Parathyroid adenoma (tissue), 2 donors: ENCODE results near the gene SEMA3F.

ENCODE experiments used
- H2AFZ ChIP-seq: fragments of 300-600 bp; sonication (generic); one replicate; pipeline ENCODE4 v1.7.0; 2017; ENCODE audit warnings: antibody characterized with exemption, mild to moderate bottlenecking
- H3K27ac ChIP-seq: fragments of 300-600 bp; sonication (generic); one replicate; pipeline ENCODE4 v1.7.0; 2017
- H3K27me3 ChIP-seq: fragments of 300-600 bp; sonication (generic); one replicate; pipeline ENCODE4 v1.7.0; 2017; ENCODE audit warnings: low read length; ENCODE audit not compliant: control insufficient read depth, insufficient read depth
- H3K36me3 ChIP-seq: fragments of 300-600 bp; sonication (generic); one replicate; pipeline ENCODE4 v1.7.0; 2017; ENCODE audit warnings: low read length; ENCODE audit not compliant: control insufficient read depth, insufficient read depth
- H3K4me1 ChIP-seq: fragments of 300-600 bp; sonication (generic); one replicate; pipeline ENCODE4 v1.7.0; 2017; ENCODE audit warnings: control low read depth
- H3K4me2 ChIP-seq: fragments of 300-600 bp; sonication (generic); one replicate; pipeline ENCODE4 v1.7.0; 2017; ENCODE audit warnings: low read length
- H3K4me3 ChIP-seq: fragments of 300-600 bp; sonication (generic); one replicate; pipeline ENCODE4 v1.7.0; 2017; ENCODE audit warnings: low read depth, low read length
- H3K79me2 ChIP-seq: fragments of 300-600 bp; sonication (generic); one replicate; pipeline ENCODE4 v1.7.0; 2017; ENCODE audit warnings: control low read depth
- H3K9ac ChIP-seq: fragments of 300-600 bp; sonication (generic); one replicate; pipeline ENCODE4 v1.7.0; 2017; ENCODE audit warnings: mild to moderate bottlenecking
- H3K9me3 ChIP-seq: fragments of 300-600 bp; sonication (generic); one replicate; pipeline ENCODE4 v1.7.0; 2017; ENCODE audit warnings: low read length; ENCODE audit not compliant: control insufficient read depth
- TF ChIP-seq, protein P1 (sequence below): fragments of 300-600 bp; sonication (generic); IDR thresholded peaks from one replicate; pipeline ENCODE4 v1.7.0; 2017; ENCODE audit warnings: antibody characterized with exemption, mild to moderate bottlenecking
- donor health status: primary hyperparathyroidism.

The SEMA3F gene

DNA sequence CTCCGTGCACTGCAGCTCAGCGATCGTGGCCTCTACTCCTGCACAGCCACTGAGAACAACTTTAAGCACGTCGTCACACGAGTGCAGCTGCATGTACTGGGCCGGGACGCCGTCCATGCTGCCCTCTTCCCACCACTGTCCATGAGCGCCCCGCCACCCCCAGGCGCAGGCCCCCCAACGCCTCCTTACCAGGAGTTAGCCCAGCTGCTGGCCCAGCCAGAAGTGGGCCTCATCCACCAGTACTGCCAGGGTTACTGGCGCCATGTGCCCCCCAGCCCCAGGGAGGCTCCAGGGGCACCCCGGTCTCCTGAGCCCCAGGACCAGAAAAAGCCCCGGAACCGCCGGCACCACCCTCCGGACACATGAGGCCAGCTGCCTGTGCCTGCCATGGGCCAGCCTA is 32.6 kb downstream of the SEMA3F start:
- no peaks in the 10 kb centered on the region for H3K36me3 ChIP-seq

DNA sequence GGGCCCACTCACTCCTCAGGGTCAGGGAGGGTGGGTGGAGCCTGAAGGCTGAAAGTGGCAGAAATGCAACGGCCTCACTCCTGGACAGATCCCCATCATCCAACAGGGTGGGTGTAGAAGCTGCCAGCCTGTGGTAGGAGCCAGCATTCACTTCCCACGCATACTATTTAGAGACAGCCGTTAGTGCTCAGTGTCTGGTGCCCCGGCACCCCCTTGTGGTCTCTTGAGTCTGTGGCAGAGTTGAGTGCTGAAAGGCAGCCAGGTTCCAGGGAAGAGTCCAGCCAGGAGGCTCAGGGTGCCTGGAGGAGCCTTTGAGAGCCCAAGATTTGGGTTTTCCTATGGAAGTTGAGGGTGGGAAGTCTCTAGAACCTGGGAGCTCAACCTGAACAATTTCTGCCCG is 34.1 kb downstream of the SEMA3F start:
- H3K4me1 ChIP-seq = peaks cover 2% of the 10 kb centered on the region
- no peak overlapping the region for H3K4me3 ChIP-seq
- TF ChIP-seq, protein P1, sequence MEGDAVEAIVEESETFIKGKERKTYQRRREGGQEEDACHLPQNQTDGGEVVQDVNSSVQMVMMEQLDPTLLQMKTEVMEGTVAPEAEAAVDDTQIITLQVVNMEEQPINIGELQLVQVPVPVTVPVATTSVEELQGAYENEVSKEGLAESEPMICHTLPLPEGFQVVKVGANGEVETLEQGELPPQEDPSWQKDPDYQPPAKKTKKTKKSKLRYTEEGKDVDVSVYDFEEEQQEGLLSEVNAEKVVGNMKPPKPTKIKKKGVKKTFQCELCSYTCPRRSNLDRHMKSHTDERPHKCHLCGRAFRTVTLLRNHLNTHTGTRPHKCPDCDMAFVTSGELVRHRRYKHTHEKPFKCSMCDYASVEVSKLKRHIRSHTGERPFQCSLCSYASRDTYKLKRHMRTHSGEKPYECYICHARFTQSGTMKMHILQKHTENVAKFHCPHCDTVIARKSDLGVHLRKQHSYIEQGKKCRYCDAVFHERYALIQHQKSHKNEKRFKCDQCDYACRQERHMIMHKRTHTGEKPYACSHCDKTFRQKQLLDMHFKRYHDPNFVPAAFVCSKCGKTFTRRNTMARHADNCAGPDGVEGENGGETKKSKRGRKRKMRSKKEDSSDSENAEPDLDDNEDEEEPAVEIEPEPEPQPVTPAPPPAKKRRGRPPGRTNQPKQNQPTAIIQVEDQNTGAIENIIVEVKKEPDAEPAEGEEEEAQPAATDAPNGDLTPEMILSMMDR = peak; percentile 91
- no peak overlapping the region for H3K27ac ChIP-seq
- H3K79me2 ChIP-seq = no peaks in the 10 kb centered on the region
- H3K4me2 ChIP-seq = no peak overlapping the region
- no peaks in the 10 kb centered on the region for H3K9me3 ChIP-seq
- no peak overlapping the region for H3K9ac ChIP-seq
- no peak overlapping the region for H2AFZ ChIP-seq
- no peaks in the 10 kb centered on the region for H3K36me3 ChIP-seq
- H3K27me3 ChIP-seq = peaks cover 8% of the 10 kb centered on the region

More for the DNA sequence above, 32.6 kb downstream of the SEMA3F start:
- H3K27me3 ChIP-seq = no peaks in the 10 kb centered on the region
- no peak overlapping the region for H2AFZ ChIP-seq
- H3K4me1 ChIP-seq = peaks cover 4% of the 10 kb centered on the region
- no peak overlapping the region for H3K4me3 ChIP-seq
- H3K4me2 ChIP-seq = no peak overlapping the region
- no peaks in the 10 kb centered on the region for H3K79me2 ChIP-seq
- H3K9me3 ChIP-seq = no peaks in the 10 kb centered on the region
- TF ChIP-seq, protein P1 = no peak
- H3K27ac ChIP-seq = no peak overlapping the region
- no peak overlapping the region for H3K9ac ChIP-seq

DNA sequence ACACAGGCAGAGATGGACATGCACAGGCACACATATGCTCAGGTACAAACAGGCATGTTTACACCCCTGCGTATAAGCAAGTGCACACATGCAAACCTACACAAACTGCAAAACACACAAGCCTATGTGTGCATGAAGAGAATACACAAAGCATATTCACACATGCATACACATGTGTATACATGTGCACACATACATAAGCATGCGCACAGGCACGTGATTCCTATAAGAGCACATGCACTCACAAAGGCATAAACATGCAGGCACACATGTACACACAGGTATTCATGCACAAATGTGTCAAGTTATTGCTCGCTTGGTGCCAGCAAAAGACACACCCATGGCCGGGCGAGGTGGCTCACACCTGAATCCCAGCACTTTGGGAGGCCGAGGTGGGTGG is 34.9 kb downstream of the SEMA3F start:
- Histone ChIP-seq H3K27ac (no peak overlapping the region), H3K4me3 (no peak overlapping the region), H3K36me3 (no peaks in the 10 kb centered on the region), H3K4me2 (no peak overlapping the region), H3K79me2 (no peaks in the 10 kb centered on the region), H2AFZ (no peak overlapping the region), H3K4me1 (peaks cover 2% of the 10 kb centered on the region), H3K9me3 (no peaks in the 10 kb centered on the region), H3K9ac (no peak overlapping the region), H3K27me3 (peaks cover 8% of the 10 kb centered on the region)
- TF ChIP-seq, protein P1 = no peak

DNA sequence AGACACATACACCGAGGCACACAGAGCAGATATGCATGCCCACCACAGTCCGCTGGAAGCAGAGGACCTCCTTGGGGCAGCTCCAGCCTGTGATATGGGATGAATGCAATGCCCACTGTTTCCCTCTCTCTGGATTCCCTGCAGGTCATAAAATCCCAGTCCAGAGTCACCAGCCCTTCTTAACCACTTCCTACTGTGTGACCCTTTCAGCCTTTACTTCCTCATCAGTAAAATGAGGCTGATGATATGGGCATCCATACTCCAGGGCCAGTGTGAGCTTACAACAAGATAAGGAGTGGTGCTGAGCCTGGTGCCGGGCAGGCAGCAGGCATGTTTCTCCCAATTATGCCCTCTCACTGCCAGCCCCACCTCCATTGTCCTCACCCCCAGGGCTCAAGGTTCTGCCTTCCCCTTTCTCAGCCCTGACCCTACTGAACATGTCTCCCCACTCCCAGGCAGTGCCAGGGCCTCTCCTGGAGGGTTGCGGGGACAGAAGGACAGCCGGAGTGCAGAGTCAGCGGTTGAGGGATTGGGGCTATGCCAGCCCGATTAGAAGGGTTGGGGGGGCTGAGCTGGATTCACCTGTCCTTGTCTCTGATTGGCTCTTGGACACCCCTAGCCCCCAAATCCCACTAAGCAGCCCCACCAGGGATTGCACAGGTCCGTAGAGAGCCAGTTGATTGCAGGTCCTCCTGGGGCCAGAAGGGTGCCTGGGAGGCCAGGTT is 36.0 kb downstream of the SEMA3F start, which contains the start of gene GNAT1:
Gene GNAT1 (plus strand): TSS at position 675 of the 725 bp plus-strand sequence. CDS start 116 bp downstream, outside the sequence.
- peaks cover 2% of the 10 kb centered on the region for H3K4me1 ChIP-seq
- H3K9ac ChIP-seq = no peak within 1 kb of the TSS
- no peak within 1 kb of the TSS for H3K27ac ChIP-seq
- H3K9me3 ChIP-seq = no peaks in the 10 kb centered on the region
- H3K4me2 ChIP-seq = no peak within 1 kb of the TSS
- no peak within 1 kb of the TSS for H3K4me3 ChIP-seq
- no peaks in the 10 kb centered on the region for H3K36me3 ChIP-seq
- no peaks in the 10 kb centered on the region for H3K79me2 ChIP-seq
- H3K27me3 ChIP-seq = peaks cover 8% of the 10 kb centered on the region
- H2AFZ ChIP-seq = no peak within 1 kb of the TSS
- TF ChIP-seq, protein P1 = no peak

DNA sequence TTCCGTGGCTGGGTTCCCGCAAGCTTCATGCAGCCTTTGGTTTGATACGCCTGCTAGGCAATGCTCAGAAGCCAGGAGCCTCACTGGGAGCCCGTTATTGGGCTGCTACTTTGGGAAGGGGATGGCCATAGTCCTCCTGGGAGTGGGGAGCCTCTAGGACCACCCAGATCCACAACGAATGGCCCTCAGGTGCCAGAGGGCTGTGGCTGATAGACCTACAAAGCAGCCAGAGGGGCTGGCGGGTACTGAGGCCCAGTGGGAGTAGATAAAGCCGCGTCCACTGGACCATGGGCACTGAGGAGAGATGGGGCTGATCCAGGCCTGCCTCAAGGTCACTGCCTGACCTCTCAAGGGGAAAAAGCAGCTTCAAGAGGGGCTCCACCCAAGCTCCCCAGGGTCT is 37.0 kb downstream of the SEMA3F start:
- H3K79me2 ChIP-seq = no peaks in the 10 kb centered on the region
- H3K9ac ChIP-seq = no peak overlapping the region
- H3K4me3 ChIP-seq = no peak overlapping the region
- TF ChIP-seq, protein P1 = no peak
- no peaks in the 10 kb centered on the region for H3K36me3 ChIP-seq
- no peaks in the 10 kb centered on the region for H3K9me3 ChIP-seq
- H3K4me2 ChIP-seq = no peak overlapping the region
- peaks cover 2% of the 10 kb centered on the region for H3K4me1 ChIP-seq
- H2AFZ ChIP-seq = no peak overlapping the region
- H3K27ac ChIP-seq = no peak overlapping the region
- H3K27me3 ChIP-seq = peaks cover 8% of the 10 kb centered on the region
